GM12878 (cell line): ENCODE measurements around the gene POFUT1. TPM values are rescaled to one million over a fixed set of nuclear protein-coding genes. Genes with fewer than 3 reads are reported as not detected.
A peak's percentile ranks its signal among the peaks of the same experiment; 100 is the strongest.

Experiments used
- CBX5 ChIP-seq: sonication (generic); IDR thresholded peaks from 2 replicates; pipeline ENCODE4 v1.6.1; 2016; ENCODE audit warnings: low read depth, moderate library complexity, mild to moderate bottlenecking, inconsistent platforms
- HCFC1 ChIP-seq: fragments of 150-350 bp; IDR thresholded peaks from 2 replicates; pipeline ENCODE4 v1.6.1; 2014; ENCODE audit warnings: low read length
- HDAC6 ChIP-seq: fragments of 200-600 bp; sonication (generic); IDR thresholded peaks from one replicate; pipeline ENCODE4 v1.8.0; 2017; ENCODE audit warnings: antibody characterized with exemption; ENCODE audit not compliant: unreplicated experiment
- KAT2A ChIP-seq: conservative IDR thresholded peaks from 2 replicates; pipeline ENCODE4 v1.6.1; 2011; ENCODE audit warnings: low read depth, low read length; ENCODE audit not compliant: control insufficient read depth
- LARP7 ChIP-seq: fragments of 450-650 bp; IDR thresholded peaks from 2 replicates; pipeline ENCODE4 v1.6.1; 2017; ENCODE audit warnings: mild to moderate bottlenecking
- MEF2A ChIP-seq: IDR thresholded peaks from 2 replicates; pipeline ENCODE4 v1.6.1; 2011; ENCODE audit warnings: low read depth, mild to moderate bottlenecking, low read length, moderate library complexity; ENCODE audit not compliant: insufficient read depth
- MYB ChIP-seq: fragments of 150-350 bp; IDR thresholded peaks from 2 replicates; pipeline ENCODE4 v1.6.1; 2014; ENCODE audit warnings: mild to moderate bottlenecking, low read depth, low read length, borderline replicate concordance
- NFXL1 ChIP-seq: fragments of 450-650 bp; IDR thresholded peaks from 2 replicates; pipeline ENCODE4 v1.6.1; 2017; ENCODE audit warnings: antibody characterized with exemption, mild to moderate bottlenecking, borderline replicate concordance
- NR2C2 ChIP-seq: IDR thresholded peaks from 2 replicates; pipeline ENCODE4 v1.6.1; 2011; ENCODE audit warnings: borderline replicate concordance, low read depth; ENCODE audit not compliant: control insufficient read depth, insufficient read length
- RAD21 ChIP-seq: IDR thresholded peaks from 2 replicates; pipeline ENCODE4 v1.6.1; 2011; ENCODE audit warnings: mild to moderate bottlenecking, low read depth, low read length, moderate library complexity; ENCODE audit not compliant: insufficient read depth
- SMARCA5 ChIP-seq: fragments of 450-650 bp; IDR thresholded peaks from 2 replicates; pipeline ENCODE4 v1.6.1; 2017; ENCODE audit warnings: mild to moderate bottlenecking
- SMC3 ChIP-seq: IDR thresholded peaks from 2 replicates; pipeline ENCODE4 v1.6.1; 2011; ENCODE audit warnings: low read length, improper control_type of control experiment, borderline replicate concordance
- SP1 ChIP-seq: IDR thresholded peaks from one replicate; pipeline ENCODE4 v1.6.1; 2011; ENCODE audit warnings: low read depth, low read length
- polyA plus RNA-seq, 11 experiments: library from polyadenylated mRNA; depleted of rRNA in 4 of 11; unstranded in 6 of 11; stranded (reverse) in 5 of 11; fragments of >200 nt; fragmentation: Nextera tagmentation in 4 of 11; fragmentation: Illumina TruSeq in 1 of 11; extraction: Ambion mirVana in 4 of 11; extraction: Trizol in 1 of 11; gene quantifications; 1 replicate in 1 of 11; 2 replicates in 10 of 11; pipeline versions ENCODE4 v1.2.1 to v1.2.3, GENCODE V29; 2011 to 2016; ENCODE audit warnings: inconsistent platforms in 2 of 11, missing spikeins in 2 of 11, low read depth in 1 of 11
- total RNA-seq, 4 experiments: library from RNA; depleted of rRNA in 3 of 4; stranded (reverse); fragments of >200 nt in 3 of 4; fragmentation: Illumina TruSeq in 1 of 4; extraction: Trizol in 1 of 4; gene quantifications; 2 replicates each; pipeline versions ENCODE4 v1.2.1 to v1.2.3, GENCODE V29; 2013 to 2021
- TF ChIP-seq, protein P1 (sequence below): fragments of 450-650 bp; formaldehyde crosslinking; IDR thresholded peaks from 2 replicates; pipeline ENCODE4 v1.4.0; 2022; ENCODE audit warnings: mild to moderate bottlenecking, moderate library complexity
- TF ChIP-seq, protein P2 (sequence below): IDR thresholded peaks from 2 replicates; pipeline ENCODE4 v1.6.1; 2012; ENCODE audit warnings: improper control_type of control experiment, low read depth, low read length; ENCODE audit not compliant: insufficient replicate concordance
- TF ChIP-seq, protein P3 (sequence below): fragments of 450-650 bp; IDR thresholded peaks from 2 replicates; pipeline ENCODE4 v1.6.1; 2018; ENCODE audit warnings: borderline replicate concordance, mild to moderate bottlenecking; ENCODE audit not compliant: partially characterized antibody
- TF ChIP-seq, protein P4 (sequence below): fragments of 450-650 bp; IDR thresholded peaks from 2 replicates; pipeline ENCODE4 v1.6.1; 2017; ENCODE audit warnings: low read depth, mild to moderate bottlenecking, moderate library complexity

POFUT1 gene
- total and polyA plus RNA-seq, 10 of the 15 experiments (the other 5 are each of a cell fraction or from before 2014, with no cell fraction given): 2.6 to 33.4 (median 23.1) TPM

DNA sequence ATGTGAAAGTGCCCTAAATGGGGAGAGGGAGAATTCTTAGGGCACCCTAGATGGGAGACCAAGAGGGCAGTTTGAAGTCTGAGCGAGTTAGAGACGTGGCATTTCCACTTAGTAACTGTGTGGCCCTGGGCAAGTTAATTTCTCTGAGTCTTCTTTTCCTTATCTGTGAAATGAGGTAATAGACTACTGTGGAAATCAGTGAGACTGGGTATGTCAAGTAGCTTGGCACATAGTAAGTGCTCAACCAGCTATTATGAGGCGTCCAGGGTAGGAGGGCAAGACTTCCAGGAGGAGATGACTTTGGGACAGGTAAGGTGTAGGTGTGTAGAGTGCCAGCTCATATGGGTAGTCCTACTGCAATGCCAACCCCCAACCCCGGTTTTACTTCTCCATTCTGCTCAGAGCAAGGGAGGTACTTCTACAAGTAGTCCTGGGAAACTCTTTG, 70.5 kb downstream of the POFUT1 start (continued):
- TF ChIP-seq, protein P1, sequence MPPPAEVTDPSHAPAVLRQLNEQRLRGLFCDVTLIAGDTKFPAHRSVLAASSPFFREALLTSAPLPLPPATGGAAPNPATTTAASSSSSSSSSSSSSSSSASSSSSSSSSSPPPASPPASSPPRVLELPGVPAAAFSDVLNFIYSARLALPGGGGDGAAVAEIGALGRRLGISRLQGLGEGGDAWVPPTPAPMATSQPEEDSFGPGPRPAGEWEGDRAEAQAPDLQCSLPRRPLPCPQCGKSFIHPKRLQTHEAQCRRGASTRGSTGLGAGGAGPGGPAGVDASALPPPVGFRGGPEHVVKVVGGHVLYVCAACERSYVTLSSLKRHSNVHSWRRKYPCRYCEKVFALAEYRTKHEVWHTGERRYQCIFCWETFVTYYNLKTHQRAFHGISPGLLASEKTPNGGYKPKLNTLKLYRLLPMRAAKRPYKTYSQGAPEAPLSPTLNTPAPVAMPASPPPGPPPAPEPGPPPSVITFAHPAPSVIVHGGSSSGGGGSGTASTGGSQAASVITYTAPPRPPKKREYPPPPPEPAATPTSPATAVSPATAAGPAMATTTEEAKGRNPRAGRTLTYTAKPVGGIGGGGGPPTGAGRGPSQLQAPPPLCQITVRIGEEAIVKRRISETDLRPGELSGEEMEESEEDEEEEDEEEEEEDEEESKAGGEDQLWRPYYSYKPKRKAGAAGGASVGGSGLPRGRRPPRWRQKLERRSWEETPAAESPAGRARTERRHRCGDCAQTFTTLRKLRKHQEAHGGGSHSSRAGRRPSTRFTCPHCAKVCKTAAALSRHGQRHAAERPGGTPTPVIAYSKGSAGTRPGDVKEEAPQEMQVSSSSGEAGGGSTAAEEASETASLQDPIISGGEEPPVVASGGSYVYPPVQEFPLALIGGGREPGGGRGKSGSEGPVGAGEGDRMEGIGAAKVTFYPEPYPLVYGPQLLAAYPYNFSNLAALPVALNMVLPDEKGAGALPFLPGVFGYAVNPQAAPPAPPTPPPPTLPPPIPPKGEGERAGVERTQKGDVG: no peak
- TF ChIP-seq SP1 (no peak), MYB (no peak), HDAC6 (no peak), NR2C2 (no peak), HCFC1 (no peak), LARP7 (no peak), NFXL1 (no peak), SMARCA5 (no peak), CBX5 (no peak), KAT2A (no peak), MEF2A (no peak), SMC3 (no peak), RAD21 (no peak)
- TF ChIP-seq, protein P2, sequence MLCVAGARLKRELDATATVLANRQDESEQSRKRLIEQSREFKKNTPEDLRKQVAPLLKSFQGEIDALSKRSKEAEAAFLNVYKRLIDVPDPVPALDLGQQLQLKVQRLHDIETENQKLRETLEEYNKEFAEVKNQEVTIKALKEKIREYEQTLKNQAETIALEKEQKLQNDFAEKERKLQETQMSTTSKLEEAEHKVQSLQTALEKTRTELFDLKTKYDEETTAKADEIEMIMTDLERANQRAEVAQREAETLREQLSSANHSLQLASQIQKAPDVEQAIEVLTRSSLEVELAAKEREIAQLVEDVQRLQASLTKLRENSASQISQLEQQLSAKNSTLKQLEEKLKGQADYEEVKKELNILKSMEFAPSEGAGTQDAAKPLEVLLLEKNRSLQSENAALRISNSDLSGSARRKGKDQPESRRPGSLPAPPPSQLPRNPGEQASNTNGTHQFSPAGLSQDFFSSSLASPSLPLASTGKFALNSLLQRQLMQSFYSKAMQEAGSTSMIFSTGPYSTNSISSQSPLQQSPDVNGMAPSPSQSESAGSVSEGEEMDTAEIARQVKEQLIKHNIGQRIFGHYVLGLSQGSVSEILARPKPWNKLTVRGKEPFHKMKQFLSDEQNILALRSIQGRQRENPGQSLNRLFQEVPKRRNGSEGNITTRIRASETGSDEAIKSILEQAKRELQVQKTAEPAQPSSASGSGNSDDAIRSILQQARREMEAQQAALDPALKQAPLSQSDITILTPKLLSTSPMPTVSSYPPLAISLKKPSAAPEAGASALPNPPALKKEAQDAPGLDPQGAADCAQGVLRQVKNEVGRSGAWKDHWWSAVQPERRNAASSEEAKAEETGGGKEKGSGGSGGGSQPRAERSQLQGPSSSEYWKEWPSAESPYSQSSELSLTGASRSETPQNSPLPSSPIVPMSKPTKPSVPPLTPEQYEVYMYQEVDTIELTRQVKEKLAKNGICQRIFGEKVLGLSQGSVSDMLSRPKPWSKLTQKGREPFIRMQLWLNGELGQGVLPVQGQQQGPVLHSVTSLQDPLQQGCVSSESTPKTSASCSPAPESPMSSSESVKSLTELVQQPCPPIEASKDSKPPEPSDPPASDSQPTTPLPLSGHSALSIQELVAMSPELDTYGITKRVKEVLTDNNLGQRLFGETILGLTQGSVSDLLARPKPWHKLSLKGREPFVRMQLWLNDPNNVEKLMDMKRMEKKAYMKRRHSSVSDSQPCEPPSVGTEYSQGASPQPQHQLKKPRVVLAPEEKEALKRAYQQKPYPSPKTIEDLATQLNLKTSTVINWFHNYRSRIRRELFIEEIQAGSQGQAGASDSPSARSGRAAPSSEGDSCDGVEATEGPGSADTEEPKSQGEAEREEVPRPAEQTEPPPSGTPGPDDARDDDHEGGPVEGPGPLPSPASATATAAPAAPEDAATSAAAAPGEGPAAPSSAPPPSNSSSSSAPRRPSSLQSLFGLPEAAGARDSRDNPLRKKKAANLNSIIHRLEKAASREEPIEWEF: no peak
- TF ChIP-seq, protein P3, sequence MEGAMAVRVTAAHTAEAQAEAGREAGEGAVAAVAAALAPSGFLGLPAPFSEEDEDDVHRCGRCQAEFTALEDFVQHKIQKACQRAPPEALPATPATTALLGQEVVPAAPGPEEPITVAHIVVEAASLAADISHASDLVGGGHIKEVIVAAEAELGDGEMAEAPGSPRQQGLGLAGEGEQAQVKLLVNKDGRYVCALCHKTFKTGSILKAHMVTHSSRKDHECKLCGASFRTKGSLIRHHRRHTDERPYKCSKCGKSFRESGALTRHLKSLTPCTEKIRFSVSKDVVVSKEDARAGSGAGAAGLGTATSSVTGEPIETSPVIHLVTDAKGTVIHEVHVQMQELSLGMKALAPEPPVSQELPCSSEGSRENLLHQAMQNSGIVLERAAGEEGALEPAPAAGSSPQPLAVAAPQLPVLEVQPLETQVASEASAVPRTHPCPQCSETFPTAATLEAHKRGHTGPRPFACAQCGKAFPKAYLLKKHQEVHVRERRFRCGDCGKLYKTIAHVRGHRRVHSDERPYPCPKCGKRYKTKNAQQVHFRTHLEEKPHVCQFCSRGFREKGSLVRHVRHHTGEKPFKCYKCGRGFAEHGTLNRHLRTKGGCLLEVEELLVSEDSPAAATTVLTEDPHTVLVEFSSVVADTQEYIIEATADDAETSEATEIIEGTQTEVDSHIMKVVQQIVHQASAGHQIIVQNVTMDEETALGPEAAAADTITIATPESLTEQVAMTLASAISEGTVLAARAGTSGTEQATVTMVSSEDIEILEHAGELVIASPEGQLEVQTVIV: no peak
- TF ChIP-seq, protein P4, sequence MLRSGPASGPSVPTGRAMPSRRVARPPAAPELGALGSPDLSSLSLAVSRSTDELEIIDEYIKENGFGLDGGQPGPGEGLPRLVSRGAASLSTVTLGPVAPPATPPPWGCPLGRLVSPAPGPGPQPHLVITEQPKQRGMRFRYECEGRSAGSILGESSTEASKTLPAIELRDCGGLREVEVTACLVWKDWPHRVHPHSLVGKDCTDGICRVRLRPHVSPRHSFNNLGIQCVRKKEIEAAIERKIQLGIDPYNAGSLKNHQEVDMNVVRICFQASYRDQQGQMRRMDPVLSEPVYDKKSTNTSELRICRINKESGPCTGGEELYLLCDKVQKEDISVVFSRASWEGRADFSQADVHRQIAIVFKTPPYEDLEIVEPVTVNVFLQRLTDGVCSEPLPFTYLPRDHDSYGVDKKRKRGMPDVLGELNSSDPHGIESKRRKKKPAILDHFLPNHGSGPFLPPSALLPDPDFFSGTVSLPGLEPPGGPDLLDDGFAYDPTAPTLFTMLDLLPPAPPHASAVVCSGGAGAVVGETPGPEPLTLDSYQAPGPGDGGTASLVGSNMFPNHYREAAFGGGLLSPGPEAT: 0 out of 2 replicates have a peak, but pooled peaks have one; percentile 27
